IMR-90 (cell line): ENCODE data around the gene OPCML. TPM values are rescaled to one million over a fixed set of nuclear protein-coding genes. Genes with fewer than 3 reads are reported as not detected.

ENCODE experiments used
- ATAC-seq: fragments of 200-7000 bp; cut with Tn5 transposase; 2 replicates; pipeline ENCODE4 v1.9.1; 2020; ENCODE audit warnings: low read depth, mild to moderate bottlenecking, moderate library complexity
- BruUV-seq: library from RNA; stranded (reverse); fragments of 400-500 nt; replicated peaks from 2 replicates; lab custom pipeline; 2021; lab: Mats Ljungman, UMichigan
- CTCF ChIA-PET: fragments of 300-600 bp; formaldehyde crosslinking; extraction: SDS; loops from one replicate; lab custom pipeline; 2021; ENCODE audit warnings: antibody characterized with exemption; lab: Yijun Ruan, JAX
- POLR2A ChIA-PET: fragments of 300-600 bp; sonication (Branson Sonifier 250); formaldehyde crosslinking; loops from one replicate; lab custom pipeline; 2022; ENCODE audit warnings: antibody characterized with exemption; ENCODE audit not compliant: unreplicated experiment; lab: Charles Lee
- DNase-seq: peaks from one replicate; pipeline ENCODE4 v3.0.0; 2013
- H2AFZ ChIP-seq: replicated peaks from 2 replicates; pipeline ENCODE3; 2013; ENCODE audit warnings: low read length, mild to moderate bottlenecking; ENCODE audit not compliant: poor library complexity
- H2AK5ac ChIP-seq: 2 replicates; pipeline ENCODE4 v1.6.1; 2013; ENCODE audit warnings: low read depth, low read length, inconsistent platforms
- H2AK9ac ChIP-seq: replicated peaks from 2 replicates; pipeline ENCODE3; 2013; ENCODE audit warnings: mild to moderate bottlenecking, low read depth, low read length, moderate library complexity; ENCODE audit not compliant: poor library complexity
- H2BK120ac ChIP-seq: 2 replicates; pipeline ENCODE4 v1.6.1; 2013; ENCODE audit warnings: low read depth, low read length, inconsistent platforms
- H2BK15ac ChIP-seq: 3 replicates; pipeline ENCODE4 v1.6.1; 2013; ENCODE audit warnings: low read depth, low read length, inconsistent platforms
- H2BK20ac ChIP-seq: 2 replicates; pipeline ENCODE4 v1.6.1; 2013; ENCODE audit warnings: low read depth, mild to moderate bottlenecking, inconsistent platforms, low read length, moderate library complexity
- H2BK5ac ChIP-seq: 2 replicates; pipeline ENCODE4 v1.6.1; 2013; ENCODE audit warnings: mild to moderate bottlenecking, low read depth, low read length, inconsistent platforms; ENCODE audit not compliant: poor library complexity, severe bottlenecking
- H3K14ac ChIP-seq: replicated peaks from 2 replicates; pipeline ENCODE4 v1.6.1; 2013; ENCODE audit warnings: low read depth, low read length, inconsistent platforms
- H3K18ac ChIP-seq: 2 replicates; pipeline ENCODE4 v1.6.1; 2013; ENCODE audit warnings: low read depth, low read length, control low read depth
- H3K23ac ChIP-seq: 2 replicates; pipeline ENCODE4 v1.6.1; 2013; ENCODE audit warnings: low read depth, low read length, inconsistent platforms
- H3K27ac ChIP-seq: 2 replicates; pipeline ENCODE4 v1.5.1; 2013; ENCODE audit warnings: mild to moderate bottlenecking, control low read depth, low read length; ENCODE audit not compliant: insufficient read depth
- H3K27me3 ChIP-seq: 2 replicates; pipeline ENCODE4 v1.6.1; 2013; ENCODE audit warnings: low read length; ENCODE audit not compliant: control insufficient read depth, insufficient read depth
- H3K36me3 ChIP-seq: 2 replicates; pipeline ENCODE4 v1.6.1; 2013; ENCODE audit warnings: low read length, mixed read lengths; ENCODE audit not compliant: control insufficient read depth, insufficient read depth
- H3K4ac ChIP-seq: 2 replicates; pipeline ENCODE4 v1.6.1; 2013; ENCODE audit warnings: low read depth, low read length, inconsistent platforms
- H3K4me1 ChIP-seq: 2 replicates; pipeline ENCODE4 v1.6.1; 2013; ENCODE audit warnings: low read length, mixed read lengths; ENCODE audit not compliant: control insufficient read depth, insufficient read depth
- H3K4me2 ChIP-seq: 2 replicates; pipeline ENCODE4 v1.6.1; 2013; ENCODE audit warnings: low read depth, mild to moderate bottlenecking, control low read depth, low read length, moderate library complexity
- H3K4me3 ChIP-seq: 2 replicates; pipeline ENCODE4 v1.5.1; 2013; ENCODE audit warnings: low read depth, mild to moderate bottlenecking, control low read depth, low read length, moderate library complexity; ENCODE audit not compliant: insufficient read depth
- H3K56ac ChIP-seq: 2 replicates; pipeline ENCODE4 v1.6.1; 2013; ENCODE audit warnings: low read length, inconsistent platforms; ENCODE audit not compliant: insufficient read depth; ENCODE audit errors: extremely low read depth
- H3K79me1 ChIP-seq, 2 experiments: 2 replicates each; pipeline ENCODE4 v1.6.1; 2013; ENCODE audit warnings: low read length in 2 of 2, inconsistent platforms in 1 of 2, low read depth in 1 of 2
- H3K9ac ChIP-seq: 2 replicates; pipeline ENCODE4 v1.6.1; 2013; ENCODE audit warnings: low read depth, low read length, control low read depth
- H3K9me1 ChIP-seq: 2 replicates; pipeline ENCODE4 v1.6.1; 2013; ENCODE audit warnings: low read length, inconsistent platforms; ENCODE audit not compliant: insufficient read depth
- H3K9me3 ChIP-seq: 2 replicates; pipeline ENCODE4 v1.6.1; 2013; ENCODE audit warnings: low read length; ENCODE audit not compliant: control insufficient read depth, insufficient read depth
- H4K20me1 ChIP-seq: 2 replicates; pipeline ENCODE4 v1.6.1; 2013; ENCODE audit warnings: low read length, inconsistent platforms; ENCODE audit not compliant: insufficient read depth
- H4K5ac ChIP-seq: 2 replicates; pipeline ENCODE4 v1.6.1; 2013; ENCODE audit warnings: mild to moderate bottlenecking, low read depth, low read length, control low read depth
- H4K8ac ChIP-seq, 2 experiments: 2 replicates each; pipeline ENCODE4 v1.6.1; 2013; ENCODE audit warnings: low read depth in 2 of 2, low read length in 2 of 2, control low read depth in 1 of 2, inconsistent platforms in 1 of 2
- H4K91ac ChIP-seq: 2 replicates; pipeline ENCODE4 v1.6.1; 2013; ENCODE audit warnings: low read depth, low read length, inconsistent platforms; ENCODE audit not compliant: insufficient read depth
- FOS ChIP-seq: fragments of 150-350 bp; IDR thresholded peaks from 2 replicates; pipeline ENCODE4 v1.6.1; 2016; ENCODE audit warnings: low read depth, low read length
- MAZ ChIP-seq: IDR thresholded peaks from 2 replicates; pipeline ENCODE4 v1.6.1; 2012; ENCODE audit warnings: low read depth, mild to moderate bottlenecking, low read length, improper control_type of control experiment, moderate library complexity, borderline replicate concordance
- MXI1 ChIP-seq: IDR thresholded peaks from 2 replicates; pipeline ENCODE4 v1.6.1; 2012; ENCODE audit warnings: low read depth, mild to moderate bottlenecking, low read length, moderate library complexity, borderline replicate concordance
- POLR2A ChIP-seq: IDR thresholded peaks from 2 replicates; pipeline ENCODE4 v1.6.1; 2012; ENCODE audit warnings: mild to moderate bottlenecking, low read depth, low read length
- RAD21 ChIP-seq: IDR thresholded peaks from 2 replicates; pipeline ENCODE4 v1.6.1; 2012; ENCODE audit warnings: low read length, improper control_type of control experiment
- RCOR1 ChIP-seq: IDR thresholded peaks from 2 replicates; pipeline ENCODE4 v1.6.1; 2012; ENCODE audit warnings: mild to moderate bottlenecking, low read length, improper control_type of control experiment; ENCODE audit not compliant: insufficient replicate concordance
- RFX5 ChIP-seq: IDR thresholded peaks from 2 replicates; pipeline ENCODE4 v1.8.0; 2012; ENCODE audit warnings: low read depth, mild to moderate bottlenecking, low read length, moderate library complexity
- SMC3 ChIP-seq: fragments of 150-350 bp; IDR thresholded peaks from 2 replicates; pipeline ENCODE4 v1.6.1; 2016; ENCODE audit warnings: low read depth, mild to moderate bottlenecking, antibody characterized with exemption, low read length, moderate library complexity
- WGBS, 2 experiments: methylation state at CpG; one replicate each; pipeline versions ENCODE4 v1.1.5 to v1.1.7; 2013; ENCODE audit warnings: missing lambda C conversion rate in 2 of 2; ENCODE audit not compliant: insufficient read length in 1 of 2; ENCODE audit errors: extremely low coverage in 2 of 2; 5-methylcytosine and 5-hydroxymethylcytosine counted together
- dilution Hi-C: fragments of 300-500 bp; cut with HindIII; formaldehyde crosslinking; loops from one replicate; pipeline ENCODE4 v1.14.3; 2018; ENCODE audit warnings: low sequenced_read_pairs; ENCODE audit not compliant: unreplicated experiment
- in situ Hi-C: fragments of 300-500 bp; cut with MboI; formaldehyde crosslinking; loops from 3 replicates; pipeline ENCODE4 v1.14.3; 2019; ENCODE audit warnings: low sequenced_read_pairs, inconsistent platforms, mixed read lengths
- intact Hi-C: fragments of 100-400 bp; cut with micrococcal nuclease; formaldehyde crosslinking; loops from 2 replicates; pipeline ENCODE4 v1.10.0; 2022
- polyA plus RNA-seq, 3 experiments: library from polyadenylated mRNA; depleted of rRNA; stranded (reverse); fragments of >200 nt; gene quantifications; 2 replicates each; pipeline ENCODE4 v1.2.3, GENCODE V29; 2012; ENCODE audit warnings: low replicate concordance in 1 of 3
- total RNA-seq: library from RNA; depleted of rRNA; stranded (reverse); fragments of >200 nt; gene quantifications from 2 replicates; pipeline ENCODE4 v1.2.3, GENCODE V29; 2012
- TF ChIP-seq, protein P1 (sequence below): fragments of 150-350 bp; IDR thresholded peaks from 2 replicates; pipeline ENCODE4 v1.6.1; 2016; ENCODE audit warnings: low read depth, mild to moderate bottlenecking, low read length, moderate library complexity, borderline replicate concordance

Gene OPCML
- total and polyA plus RNA-seq, 2 of the 4 experiments (the other 2 are of a cell fraction), result under 0.01 to 2.6 TPM

DNA sequence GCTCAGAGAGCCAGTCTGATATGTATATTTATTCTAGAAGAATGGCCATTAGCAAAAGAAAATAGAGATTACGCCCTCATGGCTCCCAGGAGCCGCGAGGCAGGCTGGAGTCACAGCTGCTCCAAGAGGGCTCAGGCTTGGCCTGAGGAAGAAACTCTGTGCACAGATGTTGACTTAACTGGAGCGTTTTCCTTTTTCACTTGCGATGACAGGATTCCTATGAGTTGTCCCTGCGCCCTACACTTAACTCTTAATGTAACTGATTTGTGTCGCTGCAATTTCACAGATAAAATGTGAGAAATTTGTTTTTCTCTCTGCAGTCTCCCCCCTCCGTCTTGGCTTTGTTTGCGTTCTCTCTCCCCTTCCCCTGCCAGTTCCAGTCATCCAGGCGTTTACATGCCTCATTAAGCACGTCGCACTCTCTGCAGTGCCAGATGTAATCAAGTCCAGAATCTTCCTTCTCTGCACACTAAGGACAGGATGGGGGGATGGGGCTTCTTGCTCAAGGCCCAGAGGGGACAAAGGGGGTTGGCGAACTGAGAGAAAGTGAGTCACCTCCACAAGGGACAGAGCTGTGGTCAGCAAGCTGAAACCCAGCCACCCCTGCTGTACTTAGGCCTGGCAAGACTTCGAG lies 1101.8 kb downstream of the OPCML start:
- CTCF ChIA-PET, result no interaction called here
- no peak overlapping the region for H3K4me2 ChIP-seq
- BruUV-seq, result no TSS peak

More for the DNA sequence above, 1101.8 kb downstream of the OPCML start:
- H4K20me1 ChIP-seq, result no peaks in the 10 kb centered on the region
- TF ChIP-seq SMC3, result no peak
- no peak for TF ChIP-seq MXI1
- no peak for TF ChIP-seq MAZ
- no peak for TF ChIP-seq RAD21
- TF ChIP-seq, protein P1, sequence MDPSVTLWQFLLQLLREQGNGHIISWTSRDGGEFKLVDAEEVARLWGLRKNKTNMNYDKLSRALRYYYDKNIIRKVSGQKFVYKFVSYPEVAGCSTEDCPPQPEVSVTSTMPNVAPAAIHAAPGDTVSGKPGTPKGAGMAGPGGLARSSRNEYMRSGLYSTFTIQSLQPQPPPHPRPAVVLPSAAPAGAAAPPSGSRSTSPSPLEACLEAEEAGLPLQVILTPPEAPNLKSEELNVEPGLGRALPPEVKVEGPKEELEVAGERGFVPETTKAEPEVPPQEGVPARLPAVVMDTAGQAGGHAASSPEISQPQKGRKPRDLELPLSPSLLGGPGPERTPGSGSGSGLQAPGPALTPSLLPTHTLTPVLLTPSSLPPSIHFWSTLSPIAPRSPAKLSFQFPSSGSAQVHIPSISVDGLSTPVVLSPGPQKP, result no peak
- TF ChIP-seq RCOR1, result no peak
- TF ChIP-seq POLR2A, result no peak
- TF ChIP-seq RFX5, result no peak
- no peak for TF ChIP-seq FOS
- H3K9ac ChIP-seq, result no peak overlapping the region
- no peaks in the 10 kb centered on the region for H3K9me1 ChIP-seq
- H4K8ac ChIP-seq, result no peak overlapping the region
- in situ Hi-C loops, result no loop called here
- H3K18ac ChIP-seq, result no peak overlapping the region
- no peak overlapping the region for H2BK20ac ChIP-seq
- no peak overlapping the region for H3K27ac ChIP-seq
- H3K9me3 ChIP-seq, result no peaks in the 10 kb centered on the region
- WGBS, 2 experiments, result no CpG with 5 or more reads among the region's 14 CpGs
- H3K4ac ChIP-seq, result no peak overlapping the region
- dilution Hi-C loops, result no loop called here
- no peaks in the 10 kb centered on the region for H3K4me1 ChIP-seq
- POLR2A ChIA-PET, result no interaction called here
- H3K14ac ChIP-seq, result no peak overlapping the region
- H2AFZ ChIP-seq, result no peak overlapping the region
- H3K23ac ChIP-seq, result no peak overlapping the region
- H4K5ac ChIP-seq, result no peak overlapping the region
- no peak overlapping the region for H2BK15ac ChIP-seq
- no peaks in the 10 kb centered on the region for H3K36me3 ChIP-seq
- H2AK9ac ChIP-seq, result no peak overlapping the region
- no peak overlapping the region for H2BK5ac ChIP-seq
- intact Hi-C loops, result no loop called here
- no peak overlapping the region for H2AK5ac ChIP-seq
- no peak overlapping the region for H4K91ac ChIP-seq
- H3K56ac ChIP-seq, result no peak overlapping the region
- 0 out of 2 replicates have a peak, but pooled peaks cover 1% of the 10 kb centered on the region for H3K27me3 ChIP-seq
- H3K79me1 ChIP-seq, result no peaks in the 10 kb centered on the region
- ATAC-seq (no peak), DNase-seq (no peak)
- H2BK120ac ChIP-seq, result no peak overlapping the region
- no peak overlapping the region for H3K4me3 ChIP-seq
